ENCODE results near the gene ZNF444. TPM values are rescaled to one million over a fixed set of nuclear protein-coding genes. Genes with fewer than 3 reads are reported as not detected.

The ZNF444 gene
- total and polyA plus RNA-seq, 2 of the 8 experiments (the other 6 are each of a cell fraction or from before 2014, with no cell fraction given) = 49.5 to 54.5 TPM

- TF ChIP-seq BRCA1 (IDR thresholded peaks at IDR 0.05; ENCODE audit: low read depth, low read length) (no peak), PHF8 (conservative IDR thresholded peaks at IDR 0.05; ENCODE audit: low read depth, low read length) (no peak), BCL11A (IDR thresholded peaks at IDR 0.05; ENCODE audit: low read depth in 2 of 2, low read length in 2 of 2) (no peak), HDAC2 (IDR thresholded peaks at IDR 0.05; ENCODE audit: borderline replicate concordance in 1 of 2, low read depth in 2 of 2, low read length in 2 of 2) (no peak), CHD7 (IDR thresholded peaks at IDR 0.05; ENCODE audit: insufficient replicate concordance, low read length) (no peak), CEBPB (IDR thresholded peaks at IDR 0.05; ENCODE audit: low read depth, low read length) (no peak)
These were observed 11.6 kb downstream of the ZNF444 start (continued) for GRCh38 chr19:56152644-56153043.

All from H1 (cell line).